ENCODE results near the gene GPX7. TPM values are rescaled to one million over a fixed set of nuclear protein-coding genes. Genes with fewer than 3 reads are reported as not detected.

Gene GPX7
- total RNA-seq, 1 donor from 2014 or later: 96.0 TPM

DNA sequence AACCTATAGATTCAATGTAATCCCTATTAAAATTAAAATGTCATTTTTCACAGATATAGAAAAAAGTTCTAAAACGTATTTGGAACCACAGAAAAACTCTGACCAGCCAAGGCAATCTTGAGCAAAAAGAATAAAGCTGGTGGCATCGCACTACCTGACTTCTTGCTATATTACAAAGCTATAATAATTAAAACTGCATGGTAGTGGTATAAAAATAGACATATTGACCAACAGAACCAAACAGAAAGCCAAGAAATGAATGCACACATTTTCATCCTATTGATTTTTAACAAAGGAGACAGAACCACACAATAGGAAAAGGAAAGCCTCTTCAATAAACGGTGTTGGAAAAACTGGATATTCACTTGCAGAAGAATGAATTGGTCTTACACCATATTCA, 21.6 kb downstream of the GPX7 start:
- no peaks in the 10 kb centered on the region for H3K4me1 ChIP-seq (ENCODE audit: control insufficient read depth in 3 of 3, insufficient read depth in 3 of 3, low read length in 3 of 3)
- no peaks in the 10 kb centered on the region for H3K36me3 ChIP-seq (ENCODE audit: control insufficient read depth in 3 of 3, insufficient read depth in 3 of 3, low read length in 3 of 3)
- no peak overlapping the region for H3K4me3 ChIP-seq (ENCODE audit: low read length in 3 of 3)
- H3K9ac ChIP-seq (ENCODE audit: low read depth in 1 of 3, low read length in 3 of 3): no peak overlapping the region
- H3K27ac ChIP-seq (ENCODE audit: low read depth, low read length): no peak overlapping the region
- H3K9me3 ChIP-seq (ENCODE audit: control insufficient read depth in 3 of 3, low read length in 3 of 3): peaks cover 0 to 5% (median 2%) of the 10 kb centered on the region in 3 donors
- H3K27me3 ChIP-seq (ENCODE audit: control insufficient read depth in 3 of 3, insufficient read depth in 3 of 3, low read length in 3 of 3): no peaks in the 10 kb centered on the region

DNA sequence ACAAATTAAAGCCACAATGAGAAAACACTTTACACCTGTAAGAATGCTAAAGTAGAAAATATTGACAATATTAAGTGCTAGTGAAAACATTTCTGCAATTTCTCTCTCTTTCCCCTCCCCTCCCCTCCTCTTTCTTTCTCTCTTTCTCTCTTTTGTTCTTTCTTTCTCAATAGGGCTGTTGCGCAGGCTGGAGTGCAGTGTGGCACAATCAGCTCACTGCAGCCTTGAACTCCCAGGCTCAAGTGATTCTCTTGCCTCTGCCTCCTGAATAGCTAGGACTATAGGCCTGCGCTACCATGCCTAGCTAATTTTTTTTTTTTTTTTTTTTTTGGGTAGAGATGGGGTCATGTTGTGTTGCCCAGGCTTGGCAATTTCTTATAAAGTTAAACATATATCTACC, 24.9 kb downstream of the GPX7 start:
- Histone ChIP-seq H3K27me3 (ENCODE audit: control insufficient read depth in 3 of 3, insufficient read depth in 3 of 3, low read length in 3 of 3) (peaks cover 0 to 3% (median 3%) of the 10 kb centered on the region in 3 donors), H3K36me3 (ENCODE audit: control insufficient read depth in 3 of 3, insufficient read depth in 3 of 3, low read length in 3 of 3) (no peaks in the 10 kb centered on the region), H3K4me1 (ENCODE audit: control insufficient read depth in 3 of 3, insufficient read depth in 3 of 3, low read length in 3 of 3) (peaks cover 0 to 8% (median 3%) of the 10 kb centered on the region in 3 donors), H3K9me3 (ENCODE audit: control insufficient read depth in 3 of 3, low read length in 3 of 3) (peaks cover 0 to under 1% (median 0%) of the 10 kb centered on the region in 3 donors), H3K4me3 (ENCODE audit: low read length in 3 of 3) (no peak overlapping the region), H3K9ac (ENCODE audit: low read depth in 1 of 3, low read length in 3 of 3) (no peak overlapping the region), H3K27ac (ENCODE audit: low read depth, low read length) (no peak overlapping the region)

DNA sequence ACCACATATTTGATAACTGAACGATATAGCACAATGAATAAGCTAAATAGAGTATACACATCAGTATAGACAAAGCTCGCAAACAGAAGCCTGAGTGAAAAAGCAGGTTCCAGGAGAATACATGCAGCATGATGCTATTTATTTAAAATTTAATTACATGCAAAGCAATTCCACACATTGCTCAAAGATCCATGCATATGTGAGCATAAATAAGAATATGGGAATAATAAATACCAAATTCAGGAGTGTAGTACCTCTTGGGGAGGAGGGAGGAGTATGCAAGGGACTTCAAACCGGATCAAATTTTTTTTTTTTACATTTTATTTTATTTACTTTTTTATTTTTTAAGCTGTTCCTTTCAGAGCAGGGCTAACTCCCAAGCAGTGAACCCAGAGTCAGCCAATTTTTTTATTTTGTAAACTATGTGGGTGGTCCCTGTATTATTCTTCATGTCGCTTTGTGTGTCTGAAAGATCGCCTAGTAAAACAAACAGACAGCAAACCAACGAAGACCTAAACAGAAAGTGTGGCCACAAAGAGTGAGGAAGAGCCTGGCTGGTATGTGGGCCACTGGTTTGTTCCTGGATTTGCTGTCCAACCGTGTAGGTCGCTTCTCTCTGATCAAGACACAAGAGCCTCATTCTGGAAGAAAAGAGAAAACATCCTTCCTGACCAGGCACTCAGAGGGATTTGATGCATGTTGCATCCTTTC, 26.6 kb downstream of the GPX7 start:
- no peak overlapping the region for H3K4me3 ChIP-seq (ENCODE audit: low read length in 3 of 3)
- H3K27ac ChIP-seq (ENCODE audit: low read depth, low read length): no peak overlapping the region
- peaks cover 0 to 13% (median 7%) of the 10 kb centered on the region in 3 donors for H3K4me1 ChIP-seq (ENCODE audit: control insufficient read depth in 3 of 3, insufficient read depth in 3 of 3, low read length in 3 of 3)
- H3K27me3 ChIP-seq (ENCODE audit: control insufficient read depth in 3 of 3, insufficient read depth in 3 of 3, low read length in 3 of 3): peaks cover 7 to 17% (median 12%) of the 10 kb centered on the region in 3 donors
- H3K9me3 ChIP-seq (ENCODE audit: control insufficient read depth in 3 of 3, low read length in 3 of 3): no peaks in the 10 kb centered on the region
- H3K36me3 ChIP-seq (ENCODE audit: control insufficient read depth in 3 of 3, insufficient read depth in 3 of 3, low read length in 3 of 3): no peaks in the 10 kb centered on the region
- H3K9ac ChIP-seq (ENCODE audit: low read depth in 1 of 3, low read length in 3 of 3): no peak overlapping the region

DNA sequence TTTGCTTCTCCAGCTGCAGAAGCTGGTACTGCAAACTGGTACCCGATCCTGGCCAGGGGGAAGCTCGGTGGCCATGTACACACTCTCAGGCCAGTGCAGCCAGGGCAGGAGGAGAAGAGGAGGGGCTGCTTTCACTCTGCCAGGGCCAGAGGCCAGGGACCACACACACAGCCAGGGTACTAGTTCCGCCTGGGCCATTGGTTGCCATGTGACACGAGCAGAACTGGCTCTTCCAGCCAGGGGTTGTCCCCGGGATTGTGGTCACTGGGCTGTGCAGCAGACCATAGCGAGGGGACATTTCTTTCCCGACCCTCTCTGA, 27.1 kb downstream of the GPX7 start:
- H3K9me3 ChIP-seq (ENCODE audit: control insufficient read depth in 3 of 3, low read length in 3 of 3): no peaks in the 10 kb centered on the region
- H3K9ac ChIP-seq (ENCODE audit: low read depth in 1 of 3, low read length in 3 of 3): peak overlapping the region in 1 of 3 donors; percentile 15
- peaks cover 0 to 13% (median 7%) of the 10 kb centered on the region in 3 donors for H3K4me1 ChIP-seq (ENCODE audit: control insufficient read depth in 3 of 3, insufficient read depth in 3 of 3, low read length in 3 of 3)
- no peak overlapping the region for H3K4me3 ChIP-seq (ENCODE audit: low read length in 3 of 3)
- H3K27me3 ChIP-seq (ENCODE audit: control insufficient read depth in 3 of 3, insufficient read depth in 3 of 3, low read length in 3 of 3): peaks cover 7 to 22% (median 15%) of the 10 kb centered on the region in 3 donors
- H3K36me3 ChIP-seq (ENCODE audit: control insufficient read depth in 3 of 3, insufficient read depth in 3 of 3, low read length in 3 of 3): no peaks in the 10 kb centered on the region
- H3K27ac ChIP-seq (ENCODE audit: low read depth, low read length): no peak overlapping the region

DNA sequence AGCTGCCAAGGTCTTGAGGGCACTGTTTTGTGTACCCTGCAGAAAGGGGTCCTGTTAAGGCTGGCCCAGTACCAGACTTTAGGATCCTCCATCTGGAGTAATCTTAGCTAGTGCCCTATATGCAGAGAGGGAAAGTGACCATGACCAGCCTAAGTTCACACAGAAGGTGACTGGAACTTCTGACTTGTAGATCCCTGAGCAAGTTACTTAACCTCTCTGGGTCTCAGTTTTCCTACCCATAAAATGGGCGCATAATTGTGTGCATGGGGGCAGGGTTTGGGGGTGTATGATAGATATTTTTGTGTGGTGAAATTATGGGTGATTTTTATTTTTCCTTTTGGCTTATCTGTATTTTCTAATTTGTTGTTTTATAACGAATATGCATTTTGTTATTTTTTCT, 27.5 kb downstream of the GPX7 start:
- Histone ChIP-seq H3K9me3 (ENCODE audit: control insufficient read depth in 3 of 3, low read length in 3 of 3) (no peaks in the 10 kb centered on the region), H3K4me3 (ENCODE audit: low read length in 3 of 3) (no peak overlapping the region), H3K36me3 (ENCODE audit: control insufficient read depth in 3 of 3, insufficient read depth in 3 of 3, low read length in 3 of 3) (no peaks in the 10 kb centered on the region), H3K9ac (ENCODE audit: low read depth in 1 of 3, low read length in 3 of 3) (peak overlapping the region in 1 of 3 donors; percentile 15), H3K27me3 (ENCODE audit: control insufficient read depth in 3 of 3, insufficient read depth in 3 of 3, low read length in 3 of 3) (peaks cover 7 to 23% (median 15%) of the 10 kb centered on the region in 3 donors), H3K27ac (ENCODE audit: low read depth, low read length) (no peak overlapping the region), H3K4me1 (ENCODE audit: control insufficient read depth in 3 of 3, insufficient read depth in 3 of 3, low read length in 3 of 3) (peaks cover 0 to 13% (median 7%) of the 10 kb centered on the region in 3 donors)

DNA sequence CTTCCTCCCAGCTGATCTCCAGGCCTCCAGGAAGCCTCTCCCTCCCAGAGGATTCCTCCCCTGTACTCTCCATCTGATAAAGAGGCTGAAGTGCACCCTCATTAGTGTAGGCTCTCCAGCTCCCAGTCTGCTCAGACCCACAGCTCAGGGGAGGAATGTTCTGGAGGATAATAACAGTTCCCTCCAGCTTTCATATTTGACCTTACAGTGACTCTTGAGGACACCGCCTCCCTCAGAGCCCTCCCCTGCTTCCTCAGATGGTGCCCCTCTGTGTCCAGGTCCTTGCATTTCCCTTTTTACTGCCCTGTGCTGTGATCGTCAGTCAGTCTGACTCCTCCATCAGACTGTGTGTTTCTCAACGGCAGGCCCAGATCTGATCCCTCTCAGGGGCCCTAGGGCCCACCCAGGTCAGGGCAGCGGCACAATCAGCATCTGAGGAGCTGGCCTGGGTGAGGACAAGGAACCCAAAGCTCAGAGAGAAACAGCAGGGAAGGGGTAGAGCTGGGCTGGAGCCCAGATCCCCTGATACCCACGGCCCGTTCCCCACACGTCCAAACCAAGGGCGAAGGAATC, 29.7 kb downstream of the GPX7 start:
- Histone ChIP-seq H3K27me3 (ENCODE audit: control insufficient read depth in 3 of 3, insufficient read depth in 3 of 3, low read length in 3 of 3) (peaks cover 7 to 23% (median 15%) of the 10 kb centered on the region in 3 donors), H3K4me1 (ENCODE audit: control insufficient read depth in 3 of 3, insufficient read depth in 3 of 3, low read length in 3 of 3) (peaks cover 0 to 16% (median 9%) of the 10 kb centered on the region in 3 donors), H3K4me3 (ENCODE audit: low read length in 3 of 3) (no peak overlapping the region), H3K27ac (ENCODE audit: low read depth, low read length) (no peak overlapping the region), H3K9me3 (ENCODE audit: control insufficient read depth in 3 of 3, low read length in 3 of 3) (no peaks in the 10 kb centered on the region), H3K9ac (ENCODE audit: low read depth in 1 of 3, low read length in 3 of 3) (no peak overlapping the region), H3K36me3 (ENCODE audit: control insufficient read depth in 3 of 3, insufficient read depth in 3 of 3, low read length in 3 of 3) (no peaks in the 10 kb centered on the region)

DNA sequence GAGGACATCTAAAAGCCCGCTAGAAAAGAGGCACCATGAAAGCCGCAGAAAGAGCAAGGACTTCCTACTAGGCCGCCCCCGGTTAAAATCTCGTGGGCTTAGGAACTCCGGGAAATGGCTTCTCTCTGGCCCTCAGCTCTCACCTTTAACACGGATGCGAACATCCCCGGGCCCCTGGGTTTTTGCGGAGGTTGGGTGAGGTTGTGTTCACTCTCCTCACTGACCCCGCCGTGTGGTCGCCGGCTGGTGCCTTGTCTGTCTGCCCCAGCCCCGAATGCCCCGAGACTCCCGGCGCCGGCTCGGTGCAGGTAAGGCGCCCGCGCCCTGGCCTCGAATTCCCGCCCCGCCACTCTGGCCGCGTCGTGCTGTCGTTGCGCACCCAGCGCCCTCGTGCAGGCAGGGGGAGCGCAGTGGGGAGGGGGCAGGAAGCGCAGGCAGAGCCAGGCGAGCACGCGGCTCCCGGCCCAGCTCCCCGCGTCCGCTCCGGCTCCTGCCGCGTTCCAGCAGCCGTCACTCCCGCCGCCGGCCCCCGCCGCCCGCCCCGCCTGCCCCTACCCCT, 30.6 kb downstream of the GPX7 start, which contains the start of gene SHISAL2A:
Gene SHISAL2A, plus strand, starts transcription at position 437 of the 559 bp plus-strand sequence. CDS start 326 bp downstream, outside the sequence.
- Histone ChIP-seq H3K27ac (ENCODE audit: low read depth, low read length) (no peak within 1 kb of the TSS), H3K9me3 (ENCODE audit: control insufficient read depth in 3 of 3, low read length in 3 of 3) (no peaks in the 10 kb centered on the region), H3K4me3 (ENCODE audit: low read length in 3 of 3) (peak within 1 kb of the TSS; percentile 30 to 61 (median 54)), H3K4me1 (ENCODE audit: control insufficient read depth in 3 of 3, insufficient read depth in 3 of 3, low read length in 3 of 3) (peaks cover 0 to 18% (median 15%) of the 10 kb centered on the region in 3 donors), H3K36me3 (ENCODE audit: control insufficient read depth in 3 of 3, insufficient read depth in 3 of 3, low read length in 3 of 3) (no peaks in the 10 kb centered on the region), H3K27me3 (ENCODE audit: control insufficient read depth in 3 of 3, insufficient read depth in 3 of 3, low read length in 3 of 3) (peaks cover 7 to 23% (median 15%) of the 10 kb centered on the region in 3 donors), H3K9ac (ENCODE audit: low read depth in 1 of 3, low read length in 3 of 3) (peak within 1 kb of the TSS; percentile 33 to 57 (median 56))

DNA sequence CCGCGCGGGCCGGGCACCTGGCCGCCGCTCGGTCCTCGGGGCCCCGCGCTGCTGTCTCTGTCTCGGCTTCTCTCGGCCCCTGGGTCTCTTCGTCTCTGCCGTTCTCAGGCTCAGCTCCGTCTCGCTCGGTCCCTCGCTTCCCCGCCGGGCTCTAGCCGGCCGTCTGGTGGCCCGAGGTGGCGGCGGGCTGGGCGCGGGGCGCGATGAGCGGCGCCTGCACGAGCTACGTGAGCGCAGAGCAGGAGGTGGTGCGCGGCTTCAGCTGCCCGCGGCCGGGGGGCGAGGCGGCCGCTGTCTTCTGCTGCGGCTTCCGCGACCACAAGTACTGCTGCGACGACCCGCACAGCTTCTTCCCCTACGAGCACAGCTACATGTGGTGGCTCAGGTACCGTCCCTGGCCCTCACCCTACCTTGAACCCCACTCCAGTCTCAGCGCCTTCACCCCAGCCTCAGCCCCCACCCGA, 31.2 kb downstream of the GPX7 start:
- no peaks in the 10 kb centered on the region for H3K9me3 ChIP-seq (ENCODE audit: control insufficient read depth in 3 of 3, low read length in 3 of 3)

DNA sequence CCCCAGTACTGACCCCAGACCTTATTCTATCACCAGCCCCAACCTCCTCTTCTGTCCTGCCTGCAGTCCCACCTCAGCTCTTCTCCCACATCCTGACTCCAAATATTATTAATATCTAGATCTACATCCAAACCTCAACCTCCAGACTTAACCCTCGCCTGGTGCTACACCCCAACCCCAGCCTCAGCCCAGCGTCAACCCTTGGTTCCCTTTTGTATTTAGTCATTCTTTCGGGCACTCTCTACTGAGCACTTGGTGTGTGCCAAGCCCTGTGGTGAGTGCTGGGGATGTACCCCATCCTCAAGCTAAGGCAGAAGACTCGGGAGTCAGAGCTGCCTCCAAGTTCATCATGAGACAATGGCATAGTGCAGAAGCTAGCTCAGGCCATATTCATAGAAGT, 31.9 kb downstream of the GPX7 start:
- no peak overlapping the region for H3K9ac ChIP-seq (ENCODE audit: low read depth in 1 of 3, low read length in 3 of 3)
- peaks cover 0 to 18% (median 17%) of the 10 kb centered on the region in 3 donors for H3K4me1 ChIP-seq (ENCODE audit: control insufficient read depth in 3 of 3, insufficient read depth in 3 of 3, low read length in 3 of 3)
- no peaks in the 10 kb centered on the region for H3K9me3 ChIP-seq (ENCODE audit: control insufficient read depth in 3 of 3, low read length in 3 of 3)
- no peaks in the 10 kb centered on the region for H3K36me3 ChIP-seq (ENCODE audit: control insufficient read depth in 3 of 3, insufficient read depth in 3 of 3, low read length in 3 of 3)
- no peak overlapping the region for H3K4me3 ChIP-seq (ENCODE audit: low read length in 3 of 3)
- no peak overlapping the region for H3K27ac ChIP-seq (ENCODE audit: low read depth, low read length)
- peaks cover 7 to 23% (median 15%) of the 10 kb centered on the region in 3 donors for H3K27me3 ChIP-seq (ENCODE audit: control insufficient read depth in 3 of 3, insufficient read depth in 3 of 3, low read length in 3 of 3)

More for the DNA sequence above, 31.2 kb downstream of the GPX7 start:
- peaks cover 7 to 23% (median 15%) of the 10 kb centered on the region in 3 donors for H3K27me3 ChIP-seq (ENCODE audit: control insufficient read depth in 3 of 3, insufficient read depth in 3 of 3, low read length in 3 of 3)
- H3K4me3 ChIP-seq (ENCODE audit: low read length in 3 of 3): peak overlapping the region; percentile 30 to 58 (median 54)
- no peak overlapping the region for H3K27ac ChIP-seq (ENCODE audit: low read depth, low read length)
- peaks cover 0 to 18% (median 18%) of the 10 kb centered on the region in 3 donors for H3K4me1 ChIP-seq (ENCODE audit: control insufficient read depth in 3 of 3, insufficient read depth in 3 of 3, low read length in 3 of 3)
- H3K9ac ChIP-seq (ENCODE audit: low read depth in 1 of 3, low read length in 3 of 3): peak overlapping the region; percentile 33 to 57 (median 40)
- no peaks in the 10 kb centered on the region for H3K36me3 ChIP-seq (ENCODE audit: control insufficient read depth in 3 of 3, insufficient read depth in 3 of 3, low read length in 3 of 3)
